ENCODE results near the gene ZCCHC7.

ZCCHC7 gene

GRCh38 chr9:37238122-37238521 lies 117.7 kb downstream of the ZCCHC7 start:
- H3K4me3 ChIP-seq (ENCODE audit: control insufficient read depth, low read depth, low read length) = no peak overlapping the region
- no peak for TF ChIP-seq CTCF (conservative IDR thresholded peaks at IDR 0.05; ENCODE audit: control insufficient read depth, insufficient read depth, low read depth, low read length)
- DNase-seq (ENCODE audit: low read depth) = no peak

GRCh38 chr9:37239224-37239859 lies 119.0 kb downstream of the ZCCHC7 start:
- DNase-seq (ENCODE audit: low read depth) = no peak
- no peak overlapping the region for H3K4me3 ChIP-seq (ENCODE audit: control insufficient read depth, low read depth, low read length)
- no peak for TF ChIP-seq CTCF (conservative IDR thresholded peaks at IDR 0.05; ENCODE audit: control insufficient read depth, insufficient read depth, low read depth, low read length)

- TF ChIP-seq CTCF (conservative IDR thresholded peaks at IDR 0.05; ENCODE audit: control insufficient read depth, insufficient read depth, low read depth, low read length) = no peak
- H3K4me3 ChIP-seq (ENCODE audit: control insufficient read depth, low read depth, low read length) = no peak overlapping the region
- DNase-seq (ENCODE audit: low read depth) = no peak
These were observed 119.5 kb downstream of the ZCCHC7 start for GRCh38 chr9:37239921-37240320.

GRCh38 chr9:37241340-37241739 lies 121.0 kb downstream of the ZCCHC7 start:
- TF ChIP-seq CTCF (conservative IDR thresholded peaks at IDR 0.05; ENCODE audit: control insufficient read depth, insufficient read depth, low read depth, low read length) = no peak
- no peak for DNase-seq (ENCODE audit: low read depth)
- no peak overlapping the region for H3K4me3 ChIP-seq (ENCODE audit: control insufficient read depth, low read depth, low read length)

DNA sequence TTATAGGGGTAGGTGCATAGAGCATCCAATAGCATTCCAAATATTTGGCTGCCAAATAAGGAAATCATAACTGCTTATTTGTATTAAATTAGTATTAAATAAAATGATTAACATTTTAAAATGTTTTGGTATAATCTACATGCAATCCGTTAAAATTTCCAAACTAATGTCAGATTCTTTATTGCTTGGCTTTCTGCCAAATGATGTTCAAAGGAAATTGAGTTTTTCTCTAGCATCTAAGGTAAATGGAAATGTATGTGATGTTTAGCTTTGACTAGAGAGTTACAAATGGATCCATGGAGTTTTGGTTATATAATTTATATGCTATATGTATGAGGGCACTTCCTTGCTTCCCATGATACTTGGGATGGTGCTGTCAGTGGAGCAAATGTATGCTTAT lies 121.7 kb downstream of the ZCCHC7 start:
- TF ChIP-seq CTCF (conservative IDR thresholded peaks at IDR 0.05; ENCODE audit: control insufficient read depth, insufficient read depth, low read depth, low read length) = no peak
- no peak overlapping the region for H3K4me3 ChIP-seq (ENCODE audit: control insufficient read depth, low read depth, low read length)
- no peak for DNase-seq (ENCODE audit: low read depth)

DNA sequence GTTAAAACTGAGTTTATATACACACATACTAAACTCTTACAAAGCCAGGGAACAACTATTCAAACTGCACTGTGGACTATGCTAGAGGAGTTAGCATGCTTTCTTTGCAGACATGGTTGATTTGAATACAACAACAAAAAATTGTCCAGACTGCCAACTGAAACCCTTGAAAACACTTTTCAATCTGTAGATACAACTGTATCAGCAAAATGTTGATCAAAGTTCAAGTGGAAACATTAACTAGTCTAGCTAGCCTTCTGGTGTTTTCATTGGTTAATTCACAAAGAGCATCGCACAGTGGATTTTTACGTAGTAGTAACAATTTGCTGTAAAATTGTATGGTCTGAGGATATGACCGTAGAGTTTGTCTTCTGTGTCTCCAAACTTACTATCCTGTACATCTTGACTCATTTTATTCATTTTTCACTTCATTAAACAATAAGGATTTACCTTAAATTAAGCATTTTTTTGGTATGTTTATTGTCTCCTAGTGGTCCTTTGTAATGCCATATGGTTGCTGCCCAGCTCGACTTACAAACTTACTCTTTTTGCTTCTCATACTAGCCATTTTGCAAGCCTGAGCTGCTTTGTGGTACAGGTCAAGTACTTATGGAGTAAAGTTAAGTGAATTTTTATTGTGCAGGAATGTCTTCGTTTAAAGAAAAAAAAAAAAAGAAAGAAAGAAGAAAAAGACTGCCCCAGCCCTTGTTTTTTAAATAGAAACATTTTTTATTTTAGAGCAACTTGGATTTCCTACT lies 123.4 kb downstream of the ZCCHC7 start:
- DNase-seq (ENCODE audit: low read depth) = no peak
- TF ChIP-seq CTCF (conservative IDR thresholded peaks at IDR 0.05; ENCODE audit: control insufficient read depth, insufficient read depth, low read depth, low read length) = no peak
- H3K4me3 ChIP-seq (ENCODE audit: control insufficient read depth, low read depth, low read length) = no peak overlapping the region

All from fibroblast of mammary gland (primary cell).